Measurements from ENCODE around the gene CPA3.

DNA sequence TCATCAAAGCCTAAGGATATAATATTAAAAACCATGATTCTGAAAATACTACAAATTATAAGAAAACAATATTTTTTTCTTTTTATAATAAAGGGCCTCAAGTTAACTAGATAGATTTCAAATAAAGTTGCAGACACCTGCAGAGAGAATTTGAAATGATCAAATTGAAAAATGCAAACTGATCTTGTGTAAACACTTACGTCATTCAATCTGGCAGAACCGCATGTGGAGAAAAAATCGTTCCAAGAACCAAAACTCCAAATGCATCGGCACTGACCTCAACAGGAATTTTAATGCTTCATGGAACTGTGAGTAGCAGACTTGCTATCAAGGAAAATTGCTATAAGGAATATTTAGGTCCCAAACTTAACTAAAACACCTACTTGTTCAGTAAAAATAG, 17.2 kb downstream of the CPA3 start:
- TF ChIP-seq, protein P1, sequence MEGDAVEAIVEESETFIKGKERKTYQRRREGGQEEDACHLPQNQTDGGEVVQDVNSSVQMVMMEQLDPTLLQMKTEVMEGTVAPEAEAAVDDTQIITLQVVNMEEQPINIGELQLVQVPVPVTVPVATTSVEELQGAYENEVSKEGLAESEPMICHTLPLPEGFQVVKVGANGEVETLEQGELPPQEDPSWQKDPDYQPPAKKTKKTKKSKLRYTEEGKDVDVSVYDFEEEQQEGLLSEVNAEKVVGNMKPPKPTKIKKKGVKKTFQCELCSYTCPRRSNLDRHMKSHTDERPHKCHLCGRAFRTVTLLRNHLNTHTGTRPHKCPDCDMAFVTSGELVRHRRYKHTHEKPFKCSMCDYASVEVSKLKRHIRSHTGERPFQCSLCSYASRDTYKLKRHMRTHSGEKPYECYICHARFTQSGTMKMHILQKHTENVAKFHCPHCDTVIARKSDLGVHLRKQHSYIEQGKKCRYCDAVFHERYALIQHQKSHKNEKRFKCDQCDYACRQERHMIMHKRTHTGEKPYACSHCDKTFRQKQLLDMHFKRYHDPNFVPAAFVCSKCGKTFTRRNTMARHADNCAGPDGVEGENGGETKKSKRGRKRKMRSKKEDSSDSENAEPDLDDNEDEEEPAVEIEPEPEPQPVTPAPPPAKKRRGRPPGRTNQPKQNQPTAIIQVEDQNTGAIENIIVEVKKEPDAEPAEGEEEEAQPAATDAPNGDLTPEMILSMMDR (IDR thresholded peaks at IDR 0.05; ENCODE audit: insufficient read depth, low read depth, low read length) = no peak
- no peak for TF ChIP-seq EZH2 (IDR thresholded peaks at IDR 0.05; ENCODE audit: insufficient read depth, low read length)

Measured in astrocyte (in vitro differentiated cells and primary cell).